Spleen (tissue), 7 donors: ENCODE results near the gene USP49.

Source experiments
- CTCF ChIP-seq, 11 experiments: fragments of 200-600 bp in 7 of 11; fragments of 450-650 bp in 4 of 11; sonication (generic) in 4 of 11; IDR thresholded peaks in 8 of 11; conservative IDR thresholded peaks in 3 of 11; 1 replicate in 7 of 11; 2 replicates in 4 of 11; pipeline versions ENCODE4 v1.4.0 to v1.8.0; 2016 to 2021; ENCODE audit warnings: antibody characterized with exemption in 11 of 11, inconsistent platforms in 4 of 11, mild to moderate bottlenecking in 1 of 11
- POLR2A ChIP-seq, 3 donors: fragments of 450-650 bp; IDR thresholded peaks; one replicate each; pipeline ENCODE4 v1.5.1; 2017; ENCODE audit warnings: antibody characterized with exemption in 3 of 3, mild to moderate bottlenecking in 1 of 3
- donor health status: DM: no; HTN: no; CAD: no; lungs with moderate emphysema.
- donor health status: DM: no; HTN: no; CAD: no.
- donor health status: DM: no; HTN: no; CAD: no.

DNA sequence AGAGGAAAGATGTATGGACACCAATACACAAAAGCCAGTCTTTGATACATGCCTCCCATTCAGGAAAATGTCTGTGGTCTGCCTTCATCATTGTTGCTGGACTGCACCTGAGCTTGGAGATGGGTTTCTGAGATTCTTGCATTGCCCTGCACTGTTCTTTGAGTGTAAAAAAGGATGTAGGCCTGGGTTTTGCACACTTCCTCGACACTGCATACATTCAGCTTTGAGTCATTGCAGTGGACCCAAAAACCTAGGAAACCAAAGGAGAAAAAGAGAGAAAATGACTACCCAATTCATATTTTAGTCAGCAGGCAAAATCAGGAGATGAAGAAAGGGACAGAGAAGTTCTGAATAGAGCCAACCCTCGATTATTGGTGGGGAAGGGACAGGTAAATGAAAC, 98.7 kb downstream of the USP49 start:
- TF ChIP-seq CTCF (IDR thresholded peaks at IDR 0.05 in 8 of 11, conservative IDR thresholded peaks at IDR 0.05 in 3 of 11) (no peak), POLR2A (IDR thresholded peaks at IDR 0.05) (no peak)
